GM19463 (cell line): ENCODE measurements around the gene KATNB1.

Experiments used
- ATAC-seq: cut with Tn5 transposase; IDR thresholded peaks from one replicate; pipeline ENCODE4 v1.9.1; 2021; ENCODE audit warnings: mild to moderate bottlenecking, moderate library complexity; ENCODE audit not compliant: unreplicated experiment

Gene KATNB1

GRCh38 chr16:57803134-57803990 lies 67.8 kb downstream of the KATNB1 start:
- no peak for ATAC-seq

DNA sequence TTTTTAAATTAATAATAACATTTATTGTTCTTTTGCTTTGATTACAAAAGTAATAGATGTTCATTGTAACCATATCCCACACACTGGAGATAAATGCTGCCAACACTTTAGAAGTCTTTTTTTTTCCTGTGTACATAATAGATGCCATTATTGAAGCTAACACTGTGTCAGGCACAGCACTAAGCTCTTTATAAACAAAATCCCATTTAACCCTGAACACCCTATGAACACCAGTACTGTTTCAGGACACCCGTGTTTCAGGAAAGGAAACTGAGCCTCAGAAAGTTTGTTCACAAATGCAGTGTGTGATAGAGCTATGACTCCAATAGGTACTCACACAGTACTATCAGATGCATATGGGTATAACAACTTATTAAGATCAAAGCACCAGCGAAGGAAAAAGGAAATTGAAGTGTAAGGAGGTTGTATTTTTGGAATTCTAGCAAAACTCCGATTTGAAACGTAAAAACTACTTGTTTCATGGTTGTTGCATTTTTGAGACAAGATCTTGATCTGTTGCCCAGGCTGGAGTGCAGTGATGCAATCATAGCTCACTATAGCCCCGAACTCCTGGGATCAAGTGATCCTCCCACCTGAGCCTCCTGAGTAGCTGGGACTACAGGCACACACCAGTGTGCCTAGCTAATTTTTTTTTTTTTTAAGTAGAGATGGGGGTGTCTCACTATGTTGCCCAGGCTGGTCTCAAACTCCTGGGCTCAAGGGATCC lies 68.7 kb downstream of the KATNB1 start:
- ATAC-seq: no peak

DNA sequence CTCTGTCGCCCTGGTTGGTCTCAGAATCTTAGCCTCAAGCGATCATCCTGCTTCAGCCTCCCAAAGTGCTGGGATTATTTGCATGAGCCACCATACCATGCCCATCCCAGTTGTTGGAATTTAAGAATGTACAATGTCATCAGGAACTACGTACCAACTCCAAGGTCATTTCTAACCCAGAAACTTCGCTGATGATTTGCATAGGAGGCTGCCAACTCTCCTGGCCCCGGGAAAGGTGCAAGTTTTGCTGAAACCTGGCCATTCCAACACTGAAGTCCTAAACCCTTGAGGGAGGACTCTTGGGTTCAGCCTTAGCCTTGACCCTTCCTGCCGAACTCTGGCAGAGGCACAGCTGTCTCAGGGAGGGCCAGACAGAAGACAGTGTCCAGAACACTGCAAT lies 69.6 kb downstream of the KATNB1 start:
- ATAC-seq: no peak
